ENCODE measurements around the gene PANK1. TPM values are rescaled to one million over a fixed set of nuclear protein-coding genes. Genes with fewer than 3 reads are reported as not detected.
A peak's percentile ranks its signal among the peaks of the same experiment; 100 is the strongest.

Gene PANK1
- total and polyA plus RNA-seq, 2 of the 4 experiments (the other 2 are of a cell fraction) = 3.0 to 8.8 TPM

- H3K27ac ChIP-seq (ENCODE audit: insufficient read depth, low read length) = peak overlapping the region; percentile 33
- peak overlapping the region; percentile 73 for H2AK9ac ChIP-seq (replicated peaks; ENCODE audit: low read depth, low read length, poor library complexity)
- ChIA-PET POLR2A (ENCODE audit: unreplicated experiment) (no interaction called here), CTCF (no interaction called here)
- DNase-seq = peak; percentile 32
- 0 out of 2 replicates have a peak overlapping the region, but pooled peaks have one; percentile 41 for H3K23ac ChIP-seq (ENCODE audit: low read depth, low read length)
- peak overlapping the region; percentile 58 for H2BK5ac ChIP-seq (ENCODE audit: low read depth, low read length, poor library complexity, severe bottlenecking)
- no peak overlapping the region for H2BK15ac ChIP-seq (ENCODE audit: low read depth, low read length)
- intact Hi-C loops (cut with micrococcal nuclease) = no loop called here
- peaks cover 10% of the 10 kb centered on the region for H3K4me1 ChIP-seq (ENCODE audit: control insufficient read depth, insufficient read depth, low read length)
- H3K9ac ChIP-seq (ENCODE audit: low read depth, low read length) = no peak overlapping the region
- H4K20me1 ChIP-seq (ENCODE audit: insufficient read depth, low read length) = no peaks in the 10 kb centered on the region
- no peak overlapping the region for H3K4me3 ChIP-seq (ENCODE audit: insufficient read depth, low read depth, low read length)
- no peaks in the 10 kb centered on the region for H3K36me3 ChIP-seq (ENCODE audit: control insufficient read depth, insufficient read depth, low read length)
- peak; percentile 85 for ATAC-seq (ENCODE audit: low read depth)
- no peaks in the 10 kb centered on the region for H3K27me3 ChIP-seq (ENCODE audit: control insufficient read depth, insufficient read depth, low read length)
- H3K56ac ChIP-seq (ENCODE audit: extremely low read depth, insufficient read depth, low read length) = no peak overlapping the region
- dilution Hi-C loops (cut with HindIII; ENCODE audit: low sequenced_read_pairs, unreplicated experiment) = no loop called here
- no TSS peak for BruUV-seq (replicated peaks)
- no peaks in the 10 kb centered on the region; a peak in 1 of 4 replicates for H3K79me1 ChIP-seq (ENCODE audit: low read depth in 1 of 2, low read length in 2 of 2)
- peaks cover 6% of the 10 kb centered on the region for H3K9me1 ChIP-seq (ENCODE audit: insufficient read depth, low read length)
- in situ Hi-C loops (cut with MboI; ENCODE audit: low sequenced_read_pairs) = no loop called here
- peak overlapping the region; percentile 40; the same call in 1 of the 2 replicates for H3K4ac ChIP-seq (ENCODE audit: low read depth, low read length)
- no peak overlapping the region for H2BK120ac ChIP-seq (ENCODE audit: low read depth, low read length)
- H3K18ac ChIP-seq (ENCODE audit: low read depth, low read length) = peak overlapping the region; percentile 21
- 0 out of 2 replicates have a peak overlapping the region, but pooled peaks have one; percentile 20 for H2BK20ac ChIP-seq (ENCODE audit: low read depth, low read length)
- peak overlapping the region; percentile 14 to 46; a peak in 1 of 4 replicates for H4K8ac ChIP-seq (ENCODE audit: low read depth in 2 of 2, low read length in 2 of 2)
- WGBS, 2 experiments (ENCODE audit: extremely low coverage in 2 of 2, insufficient read length in 1 of 2) = no CpG with 5 or more reads among the region's 3 CpGs
- TF ChIP-seq MAFK (IDR thresholded peaks at IDR 0.05; ENCODE audit: low read depth, low read length) = no peak
- TF ChIP-seq MXI1 (IDR thresholded peaks at IDR 0.05; ENCODE audit: borderline replicate concordance, low read depth, low read length) = no peak
- H3K9me3 ChIP-seq (ENCODE audit: control insufficient read depth, insufficient read depth, low read length) = no peaks in the 10 kb centered on the region; the same call in 1 of the 2 replicates
- peak overlapping the region; percentile 38; the same call in 1 of the 2 replicates for H4K91ac ChIP-seq (ENCODE audit: insufficient read depth, low read depth, low read length)
- no peak overlapping the region for H2AFZ ChIP-seq (replicated peaks; ENCODE audit: low read length, poor library complexity)
- H3K4me2 ChIP-seq (ENCODE audit: low read depth, low read length) = peak overlapping the region; percentile 50; the same call in 1 of the 2 replicates
- H3K14ac ChIP-seq (replicated peaks; ENCODE audit: low read depth, low read length) = peak overlapping the region; percentile 12; the same call in 1 of the 2 replicates
- no peak overlapping the region; the same call in 1 of the 2 replicates for H4K5ac ChIP-seq (ENCODE audit: low read depth, low read length)
- no peak overlapping the region for H2AK5ac ChIP-seq (ENCODE audit: low read depth, low read length)
These were observed 53.2 kb downstream of the PANK1 start for GRCh38 chr10:89591796-89592271.

Measured in IMR-90 (cell line).